NK-92 (cell line): ENCODE measurements around the gene PPP6R2.

Experiments
- DNase-seq: peaks from one replicate; lab custom pipeline; 2025; ENCODE audit not compliant: unreplicated experiment; lab: John Stamatoyannopoulos, UW

Gene PPP6R2

GRCh38 chr22:50464451-50464850 lies 121.3 kb downstream of the PPP6R2 start:
- DNase-seq: no peak

DNA sequence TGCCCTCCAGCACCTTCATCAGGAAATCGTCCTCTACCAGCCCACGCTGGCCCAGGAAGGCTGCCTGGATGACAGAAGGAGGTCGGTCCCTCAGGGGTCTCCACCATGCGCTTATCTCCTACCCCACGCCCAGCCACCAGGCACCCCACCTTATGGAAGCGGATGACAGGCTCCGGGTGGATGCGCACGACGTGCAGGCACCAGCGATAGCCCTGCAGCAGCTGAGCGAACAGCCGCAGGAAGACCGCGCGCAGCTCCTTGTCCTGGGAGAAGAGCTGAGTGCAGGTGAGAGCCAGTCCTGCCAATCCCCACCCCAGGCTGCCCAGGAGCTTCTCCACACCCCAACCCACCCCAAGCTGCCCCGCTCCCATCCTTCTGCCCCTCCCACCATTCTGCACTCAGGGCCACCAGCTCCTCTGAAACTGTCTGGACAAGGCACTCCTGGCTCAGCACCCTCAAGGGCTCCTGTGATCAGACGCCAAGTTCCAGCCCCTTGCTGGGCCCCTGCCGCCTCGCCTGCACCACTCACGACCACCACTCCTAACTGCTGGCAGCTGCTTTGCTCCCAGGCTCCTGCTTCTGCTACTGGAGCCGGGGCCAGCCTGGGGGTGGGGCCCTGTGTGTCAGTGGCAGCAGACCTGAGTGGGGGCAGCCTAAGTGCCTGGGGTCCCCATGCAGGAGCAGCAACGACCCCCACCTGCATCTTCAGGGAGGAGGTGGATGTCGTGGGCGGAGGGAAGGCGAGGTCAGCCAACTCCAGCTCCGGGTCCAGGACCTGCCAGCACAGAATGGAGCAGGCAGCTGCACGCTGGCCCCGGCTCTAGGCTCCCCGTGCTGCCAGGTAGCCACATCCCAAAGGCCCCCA lies 122.2 kb downstream of the PPP6R2 start:
- DNase-seq: no peak

- DNase-seq: no peak
Observed at GRCh38 chr22:50467341-50467740, 124.2 kb downstream of the PPP6R2 start.

GRCh38 chr22:50467773-50468440 lies 124.8 kb downstream of the PPP6R2 start:
- DNase-seq: no peak

DNA sequence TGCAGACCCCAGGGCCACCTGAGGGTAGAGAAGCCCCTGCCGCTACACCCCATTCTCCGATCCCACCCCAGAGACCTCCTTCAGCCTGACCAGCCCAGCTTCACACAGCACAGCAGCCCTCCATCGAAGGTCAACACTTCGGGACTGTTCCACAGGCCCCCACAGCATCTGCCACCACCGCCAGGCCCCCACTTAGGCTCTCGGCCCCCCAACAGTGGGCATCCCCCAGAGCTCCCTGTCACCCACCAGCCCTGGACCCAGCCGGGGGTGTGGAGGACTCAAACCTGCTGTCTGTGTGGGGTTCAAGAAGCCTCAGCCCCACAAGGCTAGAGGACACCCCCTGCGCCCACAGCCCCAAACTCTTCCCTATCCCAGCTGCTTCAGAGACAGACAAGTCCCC lies 125.5 kb downstream of the PPP6R2 start:
- no peak for DNase-seq

DNA sequence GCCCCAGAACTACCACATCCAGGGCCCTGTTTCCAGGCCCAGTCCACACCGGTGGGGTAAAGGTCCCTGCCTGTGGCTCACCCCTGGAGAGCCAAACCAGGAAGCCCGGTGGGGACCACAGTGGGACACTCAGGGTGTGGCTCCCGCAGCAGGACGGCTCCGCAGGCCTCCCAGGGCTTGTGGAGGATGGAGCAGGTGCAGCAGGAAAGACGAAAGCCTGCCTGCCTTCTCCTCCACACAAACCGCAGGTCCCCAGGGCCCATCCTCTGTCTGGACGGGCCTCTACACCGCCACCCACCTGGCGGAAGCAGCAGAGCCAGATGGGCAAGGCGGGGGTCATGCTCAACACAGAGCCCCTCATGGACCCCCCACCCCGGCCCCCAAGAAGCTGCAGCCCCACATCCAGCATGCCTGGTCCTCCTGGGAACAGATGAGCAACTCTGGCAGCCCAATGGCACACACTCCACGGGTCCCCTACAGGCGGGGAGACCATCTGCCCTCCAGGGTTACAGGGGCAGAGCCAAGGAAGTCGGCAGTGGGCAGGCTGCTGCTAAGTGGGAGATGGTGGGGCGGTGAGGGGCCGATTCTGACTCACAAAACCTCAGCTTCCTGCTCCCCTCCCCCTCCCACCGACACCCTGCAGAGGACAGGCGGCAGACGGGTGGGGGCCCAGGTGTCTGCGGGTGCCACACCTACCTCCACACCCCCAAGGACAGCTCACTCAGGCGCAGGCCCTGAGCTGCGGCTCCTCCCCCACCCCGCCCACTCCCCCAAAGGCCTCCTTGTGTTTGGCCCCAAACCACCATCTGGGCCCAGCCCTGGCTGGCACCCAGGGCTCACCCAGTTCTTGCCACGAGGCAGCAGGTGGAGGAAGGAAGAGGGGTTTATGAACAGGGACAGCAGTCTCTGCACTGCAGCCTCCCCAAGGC lies 126.5 kb downstream of the PPP6R2 start:
- peak; percentile 76 for DNase-seq

DNA sequence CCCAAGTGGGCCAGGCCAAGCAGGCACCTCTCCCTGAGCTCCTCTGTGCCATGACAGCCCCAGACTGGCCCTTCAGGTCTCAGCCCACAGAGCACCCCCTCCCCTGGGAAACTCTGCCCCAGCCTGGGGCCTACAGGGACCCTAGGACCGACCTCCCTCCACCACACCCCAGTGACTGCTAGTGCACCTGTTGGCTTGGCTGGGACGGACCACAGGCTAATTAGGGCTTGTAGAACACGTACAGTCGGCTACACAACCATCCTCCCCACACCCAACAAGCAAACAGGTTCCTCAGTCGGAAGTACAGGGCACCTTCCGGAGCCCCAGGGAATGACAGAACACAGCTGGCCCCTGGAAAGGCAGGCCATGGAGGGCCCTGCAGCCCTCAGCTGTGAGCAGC lies 127.4 kb downstream of the PPP6R2 start:
- DNase-seq: no peak

- no peak for DNase-seq
Observed at GRCh38 chr22:50471197-50471847, 128.2 kb downstream of the PPP6R2 start.

- no peak for DNase-seq
Observed at GRCh38 chr22:50471962-50472361, 128.8 kb downstream of the PPP6R2 start.

GRCh38 chr22:50473088-50473487 lies 130.0 kb downstream of the PPP6R2 start:
- no peak for DNase-seq

GRCh38 chr22:50473855-50474671 lies 130.9 kb downstream of the PPP6R2 start:
- no peak for DNase-seq

- no peak for DNase-seq
Observed at GRCh38 chr22:50474710-50475651, 131.9 kb downstream of the PPP6R2 start, which contains the start of gene SBF1. Gene SBF1, minus strand, starts transcription at chr22:50475035. Its CDS starts 195 bp downstream, at chr22:50474840.

DNA sequence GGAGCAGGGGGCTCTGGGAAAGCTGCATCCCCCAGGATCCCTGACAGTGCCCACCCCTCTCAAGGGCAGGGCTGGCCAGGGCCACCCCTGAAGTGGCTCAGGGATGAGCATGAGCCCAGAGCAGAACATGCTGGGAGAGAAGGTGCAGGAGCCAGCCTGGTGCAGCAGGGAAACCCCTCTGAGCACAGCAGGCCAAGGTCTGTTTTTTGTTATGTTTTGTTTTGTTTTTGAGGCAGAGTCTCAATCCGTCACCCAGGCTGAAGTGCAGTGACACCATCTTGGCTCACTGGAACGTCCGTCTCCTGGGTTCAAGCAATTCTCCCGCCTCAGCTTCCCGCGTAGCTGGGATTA lies 132.5 kb downstream of the PPP6R2 start:
- no peak for DNase-seq

- no peak for DNase-seq
Observed at GRCh38 chr22:50476868-50477267, 133.7 kb downstream of the PPP6R2 start.

GRCh38 chr22:50477923-50478322 lies 134.8 kb downstream of the PPP6R2 start:
- DNase-seq: no peak

DNA sequence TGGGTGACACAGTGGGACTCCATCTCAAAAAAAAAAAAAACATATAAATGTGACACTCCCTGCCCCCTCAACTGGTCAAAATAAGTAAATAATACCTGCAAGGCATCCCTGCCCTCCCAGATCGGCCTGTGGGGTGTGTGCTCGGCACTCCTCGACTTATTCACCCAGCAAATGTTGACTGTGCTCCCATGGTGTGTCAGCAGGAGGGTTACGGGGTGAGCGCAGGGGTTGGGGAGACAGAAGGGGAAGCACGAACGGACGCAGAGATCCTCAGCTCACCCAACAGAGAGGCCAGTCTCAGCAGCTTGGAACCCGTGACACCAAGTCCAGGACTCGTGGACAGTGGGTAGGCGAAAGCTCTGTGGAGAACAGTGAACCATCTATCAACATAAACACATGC lies 136.6 kb downstream of the PPP6R2 start:
- no peak for DNase-seq

DNA sequence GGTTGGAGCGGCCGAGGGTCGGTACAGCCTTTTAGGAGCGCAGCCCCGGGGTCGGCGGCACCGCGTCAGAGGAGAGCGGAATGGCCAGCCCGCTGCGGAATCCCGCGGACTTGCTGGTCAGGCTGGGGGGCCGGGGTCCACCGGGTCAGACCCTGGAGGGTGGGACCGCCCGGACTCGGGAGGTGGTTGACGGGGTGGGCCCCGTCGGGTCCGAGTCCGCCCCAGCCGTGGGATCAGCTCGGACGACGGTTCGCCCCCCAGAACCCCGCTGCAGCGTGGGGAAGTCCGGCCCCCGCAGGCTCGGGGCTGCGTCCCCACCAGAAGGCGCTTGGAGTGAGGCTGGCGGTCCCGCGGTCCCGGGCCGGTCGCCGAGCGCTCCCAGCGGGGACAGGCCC lies 137.9 kb downstream of the PPP6R2 start:
- DNase-seq: no peak

GRCh38 chr22:50481440-50482106 lies 138.4 kb downstream of the PPP6R2 start, which contains the start of gene ADM2:
Gene ADM2, plus strand, starts transcription at chr22:50481543. Its CDS starts 305 bp downstream, at chr22:50481848.
- DNase-seq: no peak
